Heart left ventricle (tissue), 16 donors: Measurements from ENCODE around the gene HS3ST3B1. TPM values are rescaled to one million over a fixed set of nuclear protein-coding genes. Genes with fewer than 3 reads are reported as not detected.

Experiments
- ATAC-seq, 4 donors: fragments of 200-7000 bp; cut with Tn5 transposase; one replicate each; pipeline ENCODE4 v1.9.1; 2020 to 2022; ENCODE audit warnings: moderate library complexity in 4 of 4, mild to moderate bottlenecking in 3 of 4, moderate number of reproducible peaks in 1 of 4
- DNase-seq, 5 donors: peaks; one replicate each; pipeline ENCODE4 v3.0.0-alpha.2; 2020
- H3K27ac ChIP-seq, 12 donors: fragments of 200-600 bp; sonication (generic) in 4 of 12; one replicate each; pipeline versions ENCODE4 v1.5.0 to v1.8.0; 2016 to 2022; ENCODE audit warnings: mild to moderate bottlenecking in 2 of 12
- H3K27me3 ChIP-seq, 9 donors: fragments of 200-600 bp; sonication (generic) in 2 of 9; one replicate each; pipeline versions ENCODE4 v1.5.1 to v1.8.0; 2016 to 2022; ENCODE audit warnings: mild to moderate bottlenecking in 3 of 9
- H3K36me3 ChIP-seq, 9 donors: fragments of 200-600 bp; sonication (generic) in 2 of 9; one replicate each; pipeline versions ENCODE4 v1.5.0 to v1.8.0; 2018 to 2022; ENCODE audit warnings: mild to moderate bottlenecking in 2 of 9
- H3K4me1 ChIP-seq, 12 donors: fragments of 200-600 bp; sonication (generic) in 4 of 12; one replicate each; pipeline versions ENCODE4 v1.5.0 to v1.8.0; 2016 to 2022; ENCODE audit warnings: mild to moderate bottlenecking in 3 of 12
- H3K4me3 ChIP-seq, 12 donors: fragments of 200-600 bp; sonication (generic) in 4 of 12; one replicate each; pipeline versions ENCODE4 v1.5.0 to v1.8.0; 2017 to 2022; ENCODE audit warnings: mild to moderate bottlenecking in 9 of 12, moderate library complexity in 4 of 12
- H3K9me3 ChIP-seq, 12 donors: fragments of 200-600 bp; sonication (generic) in 4 of 12; one replicate each; pipeline versions ENCODE4 v1.5.0 to v1.8.0; 2016 to 2022; ENCODE audit warnings: mild to moderate bottlenecking in 1 of 12
- POLR2A ChIP-seq, 2 donors: fragments of 450-650 bp; IDR thresholded peaks; one replicate each; pipeline ENCODE4 v1.6.1; 2017; ENCODE audit warnings: antibody characterized with exemption in 2 of 2, mild to moderate bottlenecking in 2 of 2, moderate library complexity in 2 of 2
- WGBS, 4 donors: extraction: QIAGEN DNeasy Blood & Tissue Kit in 2 of 4; methylation state at CpG; one replicate each; pipeline versions ENCODE4 v1.1.5 to v1.1.7; 2013 to 2018; 5-methylcytosine and 5-hydroxymethylcytosine counted together
- intact Hi-C, 10 donors: fragments of 100-400 bp; cut with DNase I; formaldehyde crosslinking; loops; one replicate each; pipeline versions ENCODE4 v1.11.1 to v1.14.2; 2022
- polyA plus RNA-seq, 2 donors: library from polyadenylated mRNA; stranded (reverse); fragments of 200-250 nt; gene quantifications; one replicate each; pipeline ENCODE4 v1.2.3, GENCODE V29; 2013
- total RNA-seq, 9 donors: library from RNA; depleted of rRNA in 2 of 9; stranded (reverse); fragments of >200 nt in 2 of 9; fragmentation: NEBNext Ultra II Directional in 3 of 9; extraction: Animal tissue kit (Norgen Biotek cat#: 25700) in 3 of 9; gene quantifications; one replicate each; pipeline versions ENCODE4 v1.1.0 to v1.2.4, GENCODE V29; 2016 to 2023
- TF ChIP-seq, protein P1 (sequence below), 12 donors: fragments of 200-600 bp; sonication (generic) in 4 of 12; IDR thresholded peaks; one replicate each; pipeline versions ENCODE4 v1.5.0 to v1.8.0; 2018 to 2022; ENCODE audit warnings: antibody characterized with exemption in 12 of 12, mild to moderate bottlenecking in 5 of 12
- donor health status: ischemic (EF 13 %, LVEDD 7.1; RV severe dilation, severe dysfunction).
- donor health status: healthy with polysubstance abuse.
- donor health status: DM: no; HTN: yes; CAD: no.
- donor health status: DM: no; HTN: no; CAD: no.
- donor health status: ischemic (EF 25% LVEDD 6.9; RV normal size, moderate dysfunction).
- donor health status: ischemic (EF 25% LVEDD 5.7; RV mildly dilated, moderate dysfunction).
- donor health status: healthy.
- donor health status: DM: yes; HTN: yes; CAD: no.
- donor health status: ischemic (EF 35%, LVEDD 5.7; RV mildly dilated, moderate dysfunction).
- donor health status: nonischemic (EF 11% LVEDD 7.7; RV severe dilation, severe dysfunction).
- donor health status: DM: yes; HTN: yes; CAD: no.
- donor health status: PGD.
- donor health status: ischemic (EF 29% LVEDD 5.4; RV normal size, mild dysfunction).
- donor health status: nonischemic (EF 23%, LVEDD 6.1; RV moderate dilation, normal function).

The HS3ST3B1 gene
- total and polyA plus RNA-seq, 11 donors = 0.61 to 3.9 (median 2.9) TPM

- H3K4me1 ChIP-seq = peaks cover 0 to 21% (median 0%) of the 10 kb centered on the region in 12 donors
- no peak for TF ChIP-seq POLR2A (IDR thresholded peaks at IDR 0.05)
- TF ChIP-seq, protein P1, sequence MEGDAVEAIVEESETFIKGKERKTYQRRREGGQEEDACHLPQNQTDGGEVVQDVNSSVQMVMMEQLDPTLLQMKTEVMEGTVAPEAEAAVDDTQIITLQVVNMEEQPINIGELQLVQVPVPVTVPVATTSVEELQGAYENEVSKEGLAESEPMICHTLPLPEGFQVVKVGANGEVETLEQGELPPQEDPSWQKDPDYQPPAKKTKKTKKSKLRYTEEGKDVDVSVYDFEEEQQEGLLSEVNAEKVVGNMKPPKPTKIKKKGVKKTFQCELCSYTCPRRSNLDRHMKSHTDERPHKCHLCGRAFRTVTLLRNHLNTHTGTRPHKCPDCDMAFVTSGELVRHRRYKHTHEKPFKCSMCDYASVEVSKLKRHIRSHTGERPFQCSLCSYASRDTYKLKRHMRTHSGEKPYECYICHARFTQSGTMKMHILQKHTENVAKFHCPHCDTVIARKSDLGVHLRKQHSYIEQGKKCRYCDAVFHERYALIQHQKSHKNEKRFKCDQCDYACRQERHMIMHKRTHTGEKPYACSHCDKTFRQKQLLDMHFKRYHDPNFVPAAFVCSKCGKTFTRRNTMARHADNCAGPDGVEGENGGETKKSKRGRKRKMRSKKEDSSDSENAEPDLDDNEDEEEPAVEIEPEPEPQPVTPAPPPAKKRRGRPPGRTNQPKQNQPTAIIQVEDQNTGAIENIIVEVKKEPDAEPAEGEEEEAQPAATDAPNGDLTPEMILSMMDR (IDR thresholded peaks at IDR 0.05) = no peak
- WGBS, 4 donors = 76 to 92% (median 86%) methylated on average over 2 of the region's 2 CpGs
- no peak overlapping the region for H3K4me3 ChIP-seq
- peaks cover 0 to 7% (median 0%) of the 10 kb centered on the region in 9 donors for H3K27me3 ChIP-seq
- ATAC-seq (no peak), DNase-seq (no peak)
- H3K9me3 ChIP-seq = no peaks in the 10 kb centered on the region
- H3K27ac ChIP-seq = no peak overlapping the region
- no peaks in the 10 kb centered on the region for H3K36me3 ChIP-seq
- intact Hi-C loops = no loop called here
These were observed 53.9 kb downstream of the HS3ST3B1 start for GRCh38 chr17:14354807-14355206.

DNA sequence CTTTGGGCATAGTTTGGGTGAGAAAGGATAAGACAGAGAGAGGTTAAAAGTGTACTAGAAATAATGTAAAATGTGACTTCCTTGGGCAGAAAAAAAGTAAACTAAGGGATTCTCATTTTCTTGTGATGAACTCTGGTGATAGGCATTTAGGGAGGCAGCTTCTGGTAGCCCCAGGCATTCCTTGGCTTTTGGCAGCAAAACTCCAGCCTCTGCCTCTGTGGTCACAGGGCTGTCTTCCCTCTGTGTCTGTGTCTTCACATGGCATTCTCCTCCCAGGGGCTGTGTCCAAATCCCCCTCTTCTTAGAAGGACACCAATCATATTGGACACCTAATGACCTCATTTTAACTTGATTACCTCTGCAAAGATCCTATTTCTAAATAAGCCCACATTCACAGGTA lies 54.7 kb downstream of the HS3ST3B1 start:
- TF ChIP-seq, protein P1 (IDR thresholded peaks at IDR 0.05) = no peak
- no peak for TF ChIP-seq POLR2A (IDR thresholded peaks at IDR 0.05)
- Histone ChIP-seq H3K36me3 (no peaks in the 10 kb centered on the region), H3K4me3 (no peak overlapping the region), H3K4me1 (peaks cover 0 to 28% (median 0%) of the 10 kb centered on the region in 12 donors), H3K27ac (no peak overlapping the region), H3K27me3 (peaks cover 0 to 7% (median 0%) of the 10 kb centered on the region in 9 donors), H3K9me3 (no peaks in the 10 kb centered on the region)
- DNase-seq = no peak
- intact Hi-C loops = no loop called here
- no peak for ATAC-seq

DNA sequence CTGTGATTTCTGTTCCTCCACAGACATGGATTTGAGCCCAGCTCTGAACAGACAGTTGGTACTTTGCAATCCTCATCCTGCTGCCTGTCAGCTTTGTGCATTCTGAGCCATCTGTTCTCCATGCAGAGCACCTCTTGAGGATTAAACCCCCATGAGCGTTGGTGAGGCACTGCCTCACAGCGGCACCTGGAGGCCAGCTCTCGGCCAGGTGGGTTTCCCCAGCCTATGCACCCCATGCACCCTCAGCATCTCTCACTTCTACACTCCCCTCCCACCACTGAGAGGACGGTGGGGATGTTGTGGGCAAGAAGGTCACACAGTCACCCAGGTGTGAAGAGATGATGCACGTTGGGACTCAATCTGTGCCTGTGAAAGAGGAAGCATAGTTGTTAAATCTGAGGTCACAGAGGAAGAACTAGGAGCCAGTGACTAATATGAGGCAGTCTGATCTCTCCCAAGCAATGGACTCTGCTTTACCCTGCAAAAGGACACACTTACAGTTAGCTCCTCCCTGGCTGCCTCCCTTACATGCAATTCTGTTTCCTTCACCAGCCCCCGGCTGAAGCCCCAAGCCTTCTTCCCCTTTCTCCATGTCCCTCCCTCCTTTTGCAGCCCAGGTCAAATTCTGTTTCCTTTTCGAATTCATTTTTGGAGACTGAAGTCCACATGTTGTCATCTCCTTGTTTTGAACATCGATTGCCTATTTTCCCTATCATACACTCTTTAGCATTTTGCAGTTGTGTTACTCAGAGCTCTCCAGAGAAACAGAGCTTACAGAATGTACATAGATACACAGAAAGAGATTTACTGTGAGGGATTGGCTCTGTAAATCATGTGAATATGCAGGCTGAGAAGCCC lies 58.5 kb downstream of the HS3ST3B1 start:
- ATAC-seq (peak in 3 of 4 donors; percentile 33 to 83 (median 49)), DNase-seq (no peak)

GRCh38 chr17:14360856-14361255 lies 60.0 kb downstream of the HS3ST3B1 start:
- H3K9me3 ChIP-seq = no peaks in the 10 kb centered on the region
- peaks cover 0 to 19% (median 0%) of the 10 kb centered on the region in 12 donors for H3K4me1 ChIP-seq
- peaks cover 0 to 3% (median 0%) of the 10 kb centered on the region in 9 donors for H3K27me3 ChIP-seq
- no peak for ATAC-seq
- DNase-seq = no peak
- intact Hi-C loops = no loop called here
- TF ChIP-seq, protein P1 (IDR thresholded peaks at IDR 0.05) = no peak
- H3K36me3 ChIP-seq = no peaks in the 10 kb centered on the region
- WGBS, 4 donors = 50 to 65% (median 56%) methylated on average over 4 of the region's 4 CpGs
- H3K27ac ChIP-seq = no peak overlapping the region
- no peak overlapping the region for H3K4me3 ChIP-seq

More for the DNA sequence above, 58.5 kb downstream of the HS3ST3B1 start:
- Histone ChIP-seq H3K9me3 (no peaks in the 10 kb centered on the region), H3K27me3 (peaks cover 0 to 7% (median 0%) of the 10 kb centered on the region in 9 donors), H3K27ac (peak overlapping the region in 1 of 12 donors; percentile 75), H3K36me3 (no peaks in the 10 kb centered on the region), H3K4me3 (no peak overlapping the region), H3K4me1 (peaks cover 0 to 19% (median 0%) of the 10 kb centered on the region in 12 donors)
- intact Hi-C loops = no loop called here
- TF ChIP-seq POLR2A (IDR thresholded peaks at IDR 0.05) = no peak
- TF ChIP-seq, protein P1 (IDR thresholded peaks at IDR 0.05) = no peak
- 52 to 58% (median 54%) methylated on average over 8 of the region's 8 CpGs for WGBS, 4 donors
